ENCODE data around the gene ACTA1.
"Not testable (repeated sequence)": the region's sequence is repeated elsewhere in the genome, so short reads cannot be mapped to it uniquely, and the experiment has no call there.

The ACTA1 gene

GRCh38 chr1:229409616-229410369 is 24.1 kb downstream of the ACTA1 start:
- DNase-seq (ENCODE audit: low read depth), result no peak

GRCh38 chr1:229408458-229409037 is 25.3 kb downstream of the ACTA1 start:
- no peak for DNase-seq (ENCODE audit: low read depth)

GRCh38 chr1:229407206-229408026 is 26.5 kb downstream of the ACTA1 start:
- DNase-seq (ENCODE audit: low read depth), result no peak

GRCh38 chr1:229406798-229407197 is 27.1 kb downstream of the ACTA1 start:
- no peak for DNase-seq (ENCODE audit: low read depth)

GRCh38 chr1:229403573-229403972 is 30.3 kb downstream of the ACTA1 start:
- DNase-seq (ENCODE audit: low read depth), result no peak

- no peak for DNase-seq (ENCODE audit: low read depth)
These were observed 30.9 kb downstream of the ACTA1 start for GRCh38 chr1:229402993-229403392.

GRCh38 chr1:229402329-229402728 is 31.6 kb downstream of the ACTA1 start:
- DNase-seq (ENCODE audit: low read depth), result not testable (repeated sequence)

- no peak for DNase-seq (ENCODE audit: low read depth)
These were observed 36.1 kb downstream of the ACTA1 start for GRCh38 chr1:229397762-229398161.

- DNase-seq (ENCODE audit: low read depth), result no peak
These were observed 37.2 kb downstream of the ACTA1 start for GRCh38 chr1:229396585-229397206.

GRCh38 chr1:229394517-229394916 is 39.4 kb downstream of the ACTA1 start:
- DNase-seq (ENCODE audit: low read depth), result not testable (repeated sequence)

GRCh38 chr1:229392936-229393335 is 41.0 kb downstream of the ACTA1 start:
- no peak for DNase-seq (ENCODE audit: low read depth)

GRCh38 chr1:229390130-229390529 is 43.8 kb downstream of the ACTA1 start:
- no peak for DNase-seq (ENCODE audit: low read depth)

GRCh38 chr1:229388897-229389580 is 44.9 kb downstream of the ACTA1 start:
- DNase-seq (ENCODE audit: low read depth), result no peak

GRCh38 chr1:229385853-229386456 is 47.9 kb downstream of the ACTA1 start:
- DNase-seq (ENCODE audit: low read depth), result no peak

GRCh38 chr1:229384822-229385221 is 49.1 kb downstream of the ACTA1 start:
- no peak for DNase-seq (ENCODE audit: low read depth)

- no peak for DNase-seq (ENCODE audit: low read depth)
These were observed 49.9 kb downstream of the ACTA1 start for GRCh38 chr1:229383961-229384360.

GRCh38 chr1:229383188-229383587 is 50.7 kb downstream of the ACTA1 start:
- no peak for DNase-seq (ENCODE audit: low read depth)

Measured in stimulated activated CD8-positive, alpha-beta memory T cell treated with anti-CD3 and anti-CD28 coated beads, Interleukin-7, amount 100 ng/mL, for 24 hours (primary cell).